Subcutaneous abdominal adipose tissue (tissue), 5 donors: Measurements from ENCODE around the gene ATP13A3.

Experiments used
- H3K27ac ChIP-seq: one replicate; pipeline ENCODE4 v1.7.0; 2013; ENCODE audit warnings: low read depth, mild to moderate bottlenecking, inconsistent platforms, low read length, moderate library complexity
- H3K27me3 ChIP-seq, 5 donors: one replicate each; pipeline ENCODE4 v1.7.0; 2013; ENCODE audit warnings: low read length in 5 of 5, inconsistent platforms in 1 of 5; ENCODE audit not compliant: control insufficient read depth in 5 of 5, insufficient read depth in 4 of 5
- H3K36me3 ChIP-seq, 5 donors: one replicate each; pipeline ENCODE4 v1.7.0; 2013; ENCODE audit warnings: low read length in 5 of 5; ENCODE audit not compliant: control insufficient read depth in 5 of 5, insufficient read depth in 5 of 5
- H3K4me1 ChIP-seq, 5 donors: one replicate each; pipeline ENCODE4 v1.7.0; 2013; ENCODE audit warnings: low read length in 5 of 5, mild to moderate bottlenecking in 3 of 5, moderate library complexity in 1 of 5; ENCODE audit not compliant: control insufficient read depth in 5 of 5, insufficient read depth in 5 of 5
- H3K4me3 ChIP-seq, 5 donors: one replicate each; pipeline ENCODE4 v1.7.0; 2013; ENCODE audit warnings: low read length in 5 of 5, low read depth in 1 of 5
- H3K9ac ChIP-seq, 5 donors: one replicate each; pipeline ENCODE4 v1.7.0; 2013; ENCODE audit warnings: low read length in 5 of 5, mild to moderate bottlenecking in 4 of 5, moderate library complexity in 3 of 5
- H3K9me3 ChIP-seq, 5 donors: one replicate each; pipeline ENCODE4 v1.7.0; 2013; ENCODE audit warnings: low read length in 5 of 5; ENCODE audit not compliant: control insufficient read depth in 5 of 5
- donor health status: healthy.
- donor health status: healthy.
- donor health status: healthy.
- donor health status: healthy.
- donor health status: healthy.

Gene ATP13A3

DNA sequence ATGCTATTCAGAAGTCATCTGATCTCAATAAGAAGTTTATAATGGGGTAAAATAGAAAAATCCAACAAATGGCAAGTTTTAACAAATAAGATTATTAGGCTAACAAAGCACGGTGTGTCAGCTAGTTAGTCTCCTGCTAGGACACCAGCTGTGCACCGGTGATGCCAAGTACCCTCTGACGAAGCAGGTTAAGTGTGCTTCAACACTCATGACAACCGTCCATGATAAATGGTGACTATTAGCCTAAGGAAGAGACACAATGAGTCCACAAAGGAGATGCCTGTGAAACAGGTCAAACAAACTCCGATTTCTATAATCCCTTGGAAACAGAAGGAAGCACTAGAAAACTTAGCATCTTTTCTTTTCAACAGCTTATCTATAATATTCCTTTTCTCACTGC, 36.5 kb downstream of the ATP13A3 start:
- H3K36me3 ChIP-seq, result peaks cover 60 to 89% (median 72%) of the 10 kb centered on the region in 5 donors
- no peak overlapping the region for H3K9ac ChIP-seq
- H3K4me1 ChIP-seq, result no peaks in the 10 kb centered on the region
- H3K4me3 ChIP-seq, result no peak overlapping the region
- H3K9me3 ChIP-seq, result no peaks in the 10 kb centered on the region
- no peak overlapping the region for H3K27ac ChIP-seq
- H3K27me3 ChIP-seq, result no peaks in the 10 kb centered on the region

DNA sequence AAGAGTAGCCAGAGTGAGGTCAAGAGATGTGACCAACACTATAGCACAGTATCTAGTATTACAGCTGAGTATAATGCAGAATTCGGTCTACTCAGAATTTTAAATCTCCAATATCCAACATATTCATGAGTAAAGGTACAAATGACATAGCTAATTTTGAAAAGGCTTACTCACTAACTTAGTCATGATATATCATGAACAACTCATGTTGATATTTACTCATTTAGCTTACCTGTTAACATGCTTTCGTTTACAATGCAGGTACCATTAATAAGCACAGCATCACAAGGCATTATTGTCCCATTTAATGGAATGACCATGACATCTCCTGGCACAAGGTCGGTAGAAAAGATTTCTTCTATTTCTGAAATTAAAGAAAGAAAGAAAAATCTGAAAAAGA, 36.9 kb downstream of the ATP13A3 start:
- Histone ChIP-seq H3K4me1 (no peaks in the 10 kb centered on the region), H3K27ac (no peak overlapping the region), H3K9me3 (no peaks in the 10 kb centered on the region), H3K27me3 (no peaks in the 10 kb centered on the region), H3K4me3 (no peak overlapping the region), H3K9ac (no peak overlapping the region), H3K36me3 (peaks cover 58 to 88% (median 73%) of the 10 kb centered on the region in 5 donors)

- Histone ChIP-seq H3K36me3 (peaks cover 60 to 88% (median 71%) of the 10 kb centered on the region in 5 donors), H3K9me3 (no peaks in the 10 kb centered on the region), H3K9ac (no peak overlapping the region), H3K4me1 (no peaks in the 10 kb centered on the region), H3K4me3 (no peak overlapping the region), H3K27ac (no peak overlapping the region), H3K27me3 (no peaks in the 10 kb centered on the region)
Measured at GRCh38 chr3:194447657-194448056, 39.1 kb downstream of the ATP13A3 start.

- no peaks in the 10 kb centered on the region for H3K4me1 ChIP-seq
- H3K27me3 ChIP-seq, result no peaks in the 10 kb centered on the region
- H3K4me3 ChIP-seq, result no peak overlapping the region
- no peak overlapping the region for H3K27ac ChIP-seq
- H3K9ac ChIP-seq, result no peak overlapping the region
- H3K36me3 ChIP-seq, result peaks cover 60 to 87% (median 70%) of the 10 kb centered on the region in 5 donors
- no peaks in the 10 kb centered on the region for H3K9me3 ChIP-seq
Measured at GRCh38 chr3:194447161-194447560, 39.6 kb downstream of the ATP13A3 start.

- no peaks in the 10 kb centered on the region for H3K27me3 ChIP-seq
- H3K4me1 ChIP-seq, result no peaks in the 10 kb centered on the region
- no peak overlapping the region for H3K27ac ChIP-seq
- no peak overlapping the region for H3K9ac ChIP-seq
- no peak overlapping the region for H3K4me3 ChIP-seq
- H3K9me3 ChIP-seq, result no peaks in the 10 kb centered on the region
- peaks cover 61 to 87% (median 71%) of the 10 kb centered on the region in 5 donors for H3K36me3 ChIP-seq
Measured at GRCh38 chr3:194446754-194447153, 40.0 kb downstream of the ATP13A3 start.

DNA sequence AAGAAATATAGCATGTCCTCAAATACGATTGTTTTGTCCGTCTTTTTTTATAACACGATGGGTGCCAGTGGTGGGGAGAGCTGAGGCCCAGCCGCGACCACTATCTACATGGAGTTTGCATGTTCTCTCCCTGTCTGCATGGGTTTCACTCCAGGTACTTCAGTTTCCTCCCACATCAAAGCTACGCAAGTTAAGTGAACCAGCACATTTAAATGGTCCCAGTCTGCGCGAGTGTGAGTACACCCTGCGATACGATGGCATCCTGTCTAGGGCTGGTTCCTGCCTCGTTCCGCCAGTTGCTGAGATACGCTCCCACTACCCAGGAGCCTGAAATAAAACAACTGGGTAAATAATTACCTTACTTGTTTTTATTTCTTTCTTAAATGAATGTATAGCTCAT, 40.6 kb downstream of the ATP13A3 start:
- Histone ChIP-seq H3K4me3 (no peak overlapping the region), H3K27ac (no peak overlapping the region), H3K4me1 (no peaks in the 10 kb centered on the region), H3K9ac (no peak overlapping the region), H3K36me3 (peaks cover 55 to 85% (median 70%) of the 10 kb centered on the region in 5 donors), H3K27me3 (no peaks in the 10 kb centered on the region), H3K9me3 (no peaks in the 10 kb centered on the region)

GRCh38 chr3:194443901-194444300, 42.9 kb downstream of the ATP13A3 start:
- Histone ChIP-seq H3K27ac (no peak overlapping the region), H3K9ac (no peak overlapping the region), H3K27me3 (no peaks in the 10 kb centered on the region), H3K9me3 (no peaks in the 10 kb centered on the region), H3K4me3 (no peak overlapping the region), H3K36me3 (peaks cover 55 to 88% (median 72%) of the 10 kb centered on the region in 5 donors), H3K4me1 (no peaks in the 10 kb centered on the region)

GRCh38 chr3:194440756-194441155, 46.0 kb downstream of the ATP13A3 start:
- Histone ChIP-seq H3K27ac (no peak overlapping the region), H3K4me3 (no peak overlapping the region), H3K9ac (no peak overlapping the region), H3K36me3 (peaks cover 52 to 88% (median 75%) of the 10 kb centered on the region in 5 donors), H3K9me3 (no peaks in the 10 kb centered on the region), H3K27me3 (no peaks in the 10 kb centered on the region), H3K4me1 (no peaks in the 10 kb centered on the region)

DNA sequence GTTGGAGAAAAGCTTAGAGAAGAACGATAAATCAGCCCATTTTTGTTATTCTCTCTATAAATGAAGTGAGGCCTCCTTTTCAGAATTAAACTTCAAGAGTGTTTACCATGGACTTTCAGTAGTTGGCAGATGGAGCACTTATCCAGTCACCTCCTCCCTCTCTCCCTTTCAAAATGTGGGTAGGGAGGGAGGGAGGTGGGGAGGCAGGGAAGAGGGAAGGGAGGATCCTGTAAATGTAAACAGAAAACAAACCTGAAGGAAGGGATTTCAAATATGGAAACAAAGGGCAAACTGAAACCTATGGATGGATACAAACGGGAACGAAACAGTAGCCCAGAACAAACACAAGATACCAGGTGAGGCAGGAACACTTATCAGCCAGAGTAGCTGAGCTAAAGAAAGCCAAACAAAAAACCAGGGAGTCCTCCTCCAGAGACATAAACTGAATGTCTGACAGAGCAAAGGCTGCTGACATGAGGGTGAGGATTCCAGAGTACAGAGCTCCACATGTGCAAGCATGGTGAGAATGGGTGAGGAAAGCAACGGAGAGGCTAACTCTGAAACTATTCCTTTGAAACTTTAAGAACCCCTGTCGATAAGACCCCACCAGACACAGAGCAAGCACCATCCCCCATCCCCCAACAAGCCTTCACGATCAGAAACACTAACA, 46.8 kb downstream of the ATP13A3 start:
- H3K27me3 ChIP-seq, result no peaks in the 10 kb centered on the region
- H3K36me3 ChIP-seq, result peaks cover 56 to 91% (median 78%) of the 10 kb centered on the region in 5 donors
- H3K9me3 ChIP-seq, result no peaks in the 10 kb centered on the region
- no peak overlapping the region for H3K4me3 ChIP-seq
- no peak overlapping the region for H3K9ac ChIP-seq
- no peak overlapping the region for H3K27ac ChIP-seq
- no peaks in the 10 kb centered on the region for H3K4me1 ChIP-seq

DNA sequence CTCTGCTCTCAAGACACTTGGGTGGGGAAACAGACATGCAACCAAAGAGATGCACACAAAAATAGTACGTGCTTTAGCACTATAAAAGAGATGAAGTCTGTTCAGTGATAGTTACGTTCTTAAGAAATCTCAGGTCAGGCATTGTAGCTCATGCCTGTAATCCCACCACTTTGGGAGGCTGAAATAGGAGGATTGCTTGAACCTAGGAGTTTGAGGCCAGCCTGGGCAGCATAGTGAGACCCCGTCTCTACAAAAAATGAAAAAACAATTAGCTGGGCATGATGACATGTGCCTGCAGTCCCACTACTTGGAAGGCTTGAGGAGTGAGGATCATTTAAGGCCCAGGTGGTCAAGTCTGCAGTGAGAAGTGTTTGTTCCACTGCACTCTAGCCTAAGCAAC, 52.3 kb downstream of the ATP13A3 start:
- Histone ChIP-seq H3K9ac (no peak overlapping the region), H3K36me3 (peaks cover 70 to 89% (median 82%) of the 10 kb centered on the region in 5 donors), H3K27me3 (no peaks in the 10 kb centered on the region), H3K4me3 (no peak overlapping the region), H3K9me3 (no peaks in the 10 kb centered on the region), H3K4me1 (no peaks in the 10 kb centered on the region), H3K27ac (no peak overlapping the region)
